T-cell (primary cell): ENCODE results near the gene PRKCQ. TPM values are rescaled to one million over a fixed set of nuclear protein-coding genes. Genes with fewer than 3 reads are reported as not detected.

Experiments
- ATAC-seq, 4 experiments: fragments of 200-7000 bp in 3 of 4; fragments of 150-1000 bp in 1 of 4; cut with Tn5 transposase; replicated peaks in 1 of 4; 1 replicate in 3 of 4; 2 replicates in 1 of 4; pipeline ENCODE4 v1.10.0; 2021; ENCODE audit warnings: moderate library complexity in 3 of 4, mild to moderate bottlenecking in 2 of 4, moderate number of reproducible peaks in 1 of 4
- CTCF ChIA-PET, 2 donors: fragments of 300-600 bp; sonication (Branson Sonifier 250); formaldehyde crosslinking; loops; one replicate each; lab custom pipeline; 2022; ENCODE audit warnings: antibody characterized with exemption in 2 of 2; lab: Charles Lee
- POLR2A ChIA-PET, 2 donors: fragments of 300-600 bp; sonication (Branson Sonifier 250); formaldehyde crosslinking; loops; one replicate each; lab custom pipeline; 2022; ENCODE audit warnings: antibody characterized with exemption in 2 of 2; lab: Charles Lee
- DNase-seq, 35 experiments: peaks; one replicate each; pipeline versions ENCODE4 v3.0.0 to v3.0.0-alpha.2; 2013 to 2023
- H3K27ac ChIP-seq: one replicate; pipeline ENCODE4 v1.5.1; 2013; ENCODE audit warnings: low read length
- H3K27me3 ChIP-seq, 2 experiments: replicated peaks in 1 of 2; 1 replicate in 1 of 2; 2 replicates in 1 of 2; pipeline versions ENCODE4 v1.6.1 to v1.7.0; 2013; ENCODE audit warnings: low read length in 1 of 2, mixed read lengths in 1 of 2; ENCODE audit not compliant: control insufficient read depth in 2 of 2, insufficient read depth in 2 of 2; ENCODE audit errors: extremely low read depth in 1 of 2
- H3K36me3 ChIP-seq, 2 donors: 1 replicate in 1 of 2; 2 replicates in 1 of 2; pipeline versions ENCODE4 v1.6.1 to v1.7.0; 2013; ENCODE audit warnings: low read length in 1 of 2; ENCODE audit not compliant: control insufficient read depth in 2 of 2, insufficient read depth in 1 of 2; ENCODE audit errors: extremely low read depth in 1 of 2
- H3K4me1 ChIP-seq, 2 experiments: 1 replicate in 1 of 2; 2 replicates in 1 of 2; pipeline versions ENCODE4 v1.6.1 to v1.7.0; 2013; ENCODE audit warnings: low read length in 2 of 2, mixed read lengths in 1 of 2; ENCODE audit not compliant: insufficient read depth in 2 of 2, control insufficient read depth in 1 of 2; ENCODE audit errors: extremely low read depth in 1 of 2
- H3K4me3 ChIP-seq, 2 donors: 1 replicate in 1 of 2; 2 replicates in 1 of 2; pipeline versions ENCODE4 v1.5.1 to v1.7.0; 2013; ENCODE audit warnings: mild to moderate bottlenecking in 2 of 2, low read length in 1 of 2, moderate library complexity in 1 of 2; ENCODE audit not compliant: control insufficient read depth in 1 of 2; ENCODE audit errors: extremely low read depth in 1 of 2
- H3K9me3 ChIP-seq: 2 replicates; pipeline ENCODE4 v1.7.0; 2013
- H3K27ac Mint-ChIP-seq, 2 donors: one replicate each; pipeline ENCODE4 v1.8.0; 2020 to 2021; ENCODE audit warnings: mild to moderate bottlenecking in 2 of 2, mixed read lengths in 2 of 2
- H3K27me3 Mint-ChIP-seq, 2 donors: one replicate each; pipeline ENCODE4 v1.8.0; 2021 to 2022; ENCODE audit warnings: mixed read lengths in 2 of 2
- H3K36me3 Mint-ChIP-seq: one replicate; pipeline ENCODE4 v1.8.0; 2021; ENCODE audit warnings: mixed read lengths
- H3K4me1 Mint-ChIP-seq, 3 donors: one replicate each; pipeline ENCODE4 v1.8.0; 2020 to 2022; ENCODE audit warnings: mixed read lengths in 3 of 3, mild to moderate bottlenecking in 1 of 3
- H3K4me3 Mint-ChIP-seq, 3 donors: one replicate each; pipeline ENCODE4 v1.8.0; 2020 to 2022; ENCODE audit warnings: mild to moderate bottlenecking in 3 of 3, mixed read lengths in 3 of 3, moderate library complexity in 3 of 3
- H3K9me3 Mint-ChIP-seq, 3 donors: one replicate each; pipeline ENCODE4 v1.8.0; 2020 to 2022; ENCODE audit warnings: mixed read lengths in 3 of 3
- WGBS: methylation state at CpG from one replicate; pipeline ENCODE4 v1.1.5; 2013; ENCODE audit warnings: missing lambda C conversion rate; ENCODE audit not compliant: insufficient coverage; 5-methylcytosine and 5-hydroxymethylcytosine counted together
- total RNA-seq, 35 experiments: library from RNA in 6 of 35; stranded (reverse) in 6 of 35; fragments of 120-200 nt in 1 of 35; gene quantifications; one replicate each; pipeline versions ENCODE4 v1.2.1 to v1.2.4 and lab custom pipeline; 2013 to 2026

PRKCQ gene
- total RNA-seq, 5 donors from 2014 or later (not counting 1 experiment from before 2014, with no cell fraction given), result 60.3 to 67.4 (median 61.6) TPM

- ChIA-PET POLR2A (interaction anchor here in 1 of 2 donors (0.8 kb wide), 1 partner anchor 90 kb away, joined by 3 read pairs; no protein-coding TSS in a partner anchor), CTCF (no interaction called here)
- Mint-ChIP-seq H3K27ac (peak overlapping the region; percentile 84), H3K4me1 (peaks cover 54 to 83% (median 78%) of the 10 kb centered on the region in 3 donors), H3K27me3 (no peaks in the 10 kb centered on the region), H3K4me3 (peak overlapping the region in 2 of 3 donors; percentile 25 to 28), H3K9me3 (no peaks in the 10 kb centered on the region), H3K36me3 (peaks cover 58% of the 10 kb centered on the region)
- Histone ChIP-seq H3K27ac (peak overlapping the region; percentile 36), H3K4me1 (peaks cover 14 to 37% of the 10 kb centered on the region in 2 experiments), H3K4me3 (no peak overlapping the region), H3K36me3 (peaks cover 4 to 45% of the 10 kb centered on the region in 2 donors), H3K9me3 (no peaks in the 10 kb centered on the region), H3K27me3 (no peaks in the 10 kb centered on the region)
- whole genome bisulfite sequencing, result no CpG with 5 or more reads among the region's 7 CpGs
- ATAC-seq, result no peak
- no peak for DNase-seq
These were observed 65.9 kb downstream of the PRKCQ start for GRCh38 chr10:6514180-6514579.

- Mint-ChIP-seq H3K36me3 (peaks cover 63% of the 10 kb centered on the region), H3K27me3 (no peaks in the 10 kb centered on the region), H3K4me1 (peaks cover 49 to 80% (median 72%) of the 10 kb centered on the region in 3 donors), H3K4me3 (peak overlapping the region in 2 of 3 donors; percentile 11 to 25), H3K27ac (peak overlapping the region; percentile 84), H3K9me3 (no peaks in the 10 kb centered on the region)
- H3K36me3 ChIP-seq, result peaks cover 4 to 49% of the 10 kb centered on the region in 2 donors
- H3K27me3 ChIP-seq, result no peaks in the 10 kb centered on the region
- ChIA-PET POLR2A (no interaction called here), CTCF (no interaction called here)
- peak overlapping the region; percentile 36 for H3K27ac ChIP-seq
- H3K4me3 ChIP-seq, result no peak overlapping the region
- no peaks in the 10 kb centered on the region for H3K9me3 ChIP-seq
- DNase-seq, result peak in 2 of 35 experiments; percentile 30 to 69
- WGBS, result no CpG with 5 or more reads among the region's 3 CpGs
- peaks cover 12 to 33% of the 10 kb centered on the region in 2 experiments for H3K4me1 ChIP-seq
- peak; percentile 27 to 79 (median 73) for ATAC-seq
These were observed 66.6 kb downstream of the PRKCQ start for GRCh38 chr10:6513476-6513875.

- H3K36me3 Mint-ChIP-seq, result peaks cover 76% of the 10 kb centered on the region
- H3K4me3 Mint-ChIP-seq, result no peak overlapping the region
- Histone ChIP-seq H3K27me3 (no peaks in the 10 kb centered on the region), H3K36me3 (peaks cover 4 to 59% of the 10 kb centered on the region in 2 donors), H3K4me3 (no peak overlapping the region), H3K4me1 (peaks cover 5 to 36% of the 10 kb centered on the region in 2 experiments), H3K27ac (no peak overlapping the region), H3K9me3 (no peaks in the 10 kb centered on the region)
- peak overlapping the region; percentile 11 to 27 for H3K27ac Mint-ChIP-seq
- ChIA-PET CTCF (interaction anchor here in 1 of 2 donors (0.7 kb wide), 1 partner anchor 26 kb away, joined by 3 read pairs; no protein-coding TSS in a partner anchor), POLR2A (interaction anchor here in 1 of 2 donors (0.6 kb wide), 1 partner anchor 128 kb away, joined by 4 read pairs; no protein-coding TSS in a partner anchor)
- no peaks in the 10 kb centered on the region for H3K9me3 Mint-ChIP-seq
- H3K27me3 Mint-ChIP-seq, result no peaks in the 10 kb centered on the region
- ATAC-seq (no peak), DNase-seq (no peak)
- H3K4me1 Mint-ChIP-seq, result peaks cover 50 to 83% (median 77%) of the 10 kb centered on the region in 3 donors
- 86% methylated on average over 1 of the region's 3 CpGs for WGBS
These were observed 67.9 kb downstream of the PRKCQ start for GRCh38 chr10:6512182-6512581.

- Histone ChIP-seq H3K27me3 (no peaks in the 10 kb centered on the region), H3K36me3 (peaks cover 4 to 67% of the 10 kb centered on the region in 2 donors), H3K9me3 (no peaks in the 10 kb centered on the region), H3K4me3 (no peak overlapping the region), H3K27ac (no peak overlapping the region), H3K4me1 (peaks cover 2 to 33% of the 10 kb centered on the region in 2 experiments)
- H3K9me3 Mint-ChIP-seq, result no peaks in the 10 kb centered on the region
- peak overlapping the region in 1 of 2 donors; percentile 61 for H3K27ac Mint-ChIP-seq
- 100% methylated on average over 5 of the region's 6 CpGs for WGBS
- ChIA-PET POLR2A (no interaction called here), CTCF (no interaction called here)
- H3K27me3 Mint-ChIP-seq, result no peaks in the 10 kb centered on the region
- H3K4me3 Mint-ChIP-seq, result no peak overlapping the region
- peaks cover 80% of the 10 kb centered on the region for H3K36me3 Mint-ChIP-seq
- DNase-seq, result no peak
- H3K4me1 Mint-ChIP-seq, result peaks cover 45 to 79% (median 72%) of the 10 kb centered on the region in 3 donors
- no peak for ATAC-seq
These were observed 68.7 kb downstream of the PRKCQ start for GRCh38 chr10:6511347-6511746.

GRCh38 chr10:6507311-6507710 lies 72.8 kb downstream of the PRKCQ start:
- Mint-ChIP-seq H3K4me3 (no peak overlapping the region), H3K36me3 (peaks cover 70% of the 10 kb centered on the region), H3K9me3 (no peaks in the 10 kb centered on the region), H3K4me1 (peaks cover 41 to 65% (median 58%) of the 10 kb centered on the region in 3 donors), H3K27ac (peak overlapping the region; percentile 77 to 81), H3K27me3 (no peaks in the 10 kb centered on the region)
- ChIA-PET POLR2A (interaction anchor here in 1 of 2 donors (0.6 kb wide), 1 partner anchor 30 kb away, joined by 3 read pairs; no protein-coding TSS in a partner anchor), CTCF (interaction anchor here in 1 of 2 donors (1.0 kb wide), 1 partner anchor 34 kb away, joined by 5 read pairs; no protein-coding TSS in a partner anchor)
- Histone ChIP-seq H3K27ac (peak overlapping the region; percentile 55), H3K4me1 (peaks cover 0 to 23% of the 10 kb centered on the region in 2 experiments), H3K4me3 (no peak overlapping the region), H3K36me3 (peaks cover 7 to 63% of the 10 kb centered on the region in 2 donors), H3K27me3 (no peaks in the 10 kb centered on the region), H3K9me3 (no peaks in the 10 kb centered on the region)
- peak in 2 of 4 experiments; percentile 35 to 36 for ATAC-seq
- no CpG with 5 or more reads among the region's 5 CpGs for WGBS
- DNase-seq, result peak in 1 of 35 experiments; percentile 55

- POLR2A ChIA-PET, result no interaction called here
- H3K27me3 ChIP-seq, result no peaks in the 10 kb centered on the region
- H3K9me3 ChIP-seq, result no peaks in the 10 kb centered on the region
- Mint-ChIP-seq H3K4me1 (peaks cover 56 to 62% (median 58%) of the 10 kb centered on the region in 3 donors), H3K27me3 (no peaks in the 10 kb centered on the region), H3K4me3 (no peak overlapping the region), H3K27ac (peak overlapping the region; percentile 68 to 74), H3K36me3 (peaks cover 67% of the 10 kb centered on the region), H3K9me3 (no peaks in the 10 kb centered on the region)
- H3K36me3 ChIP-seq, result peaks cover 7 to 64% of the 10 kb centered on the region in 2 donors
- no peak overlapping the region for H3K27ac ChIP-seq
- CTCF ChIA-PET, result no interaction called here
- ATAC-seq, result no peak
- H3K4me3 ChIP-seq, result no peak overlapping the region
- no peak for DNase-seq
- peaks cover 0 to 19% of the 10 kb centered on the region in 2 experiments for H3K4me1 ChIP-seq
These were observed 74.8 kb downstream of the PRKCQ start for GRCh38 chr10:6505300-6505699.
